HAP-1 (cell line): ENCODE measurements around the gene MSMP.

Source experiments
- DNase-seq, 2 experiments: peaks; one replicate each; pipeline ENCODE4 v3.0.0-alpha.2; 2016 to 2020; ENCODE audit warnings: low spot score in 2 of 2
- H3K27me3 ChIP-seq: fragments of 250-450 bp; sonication (Bioruptor Pico); 2 replicates; pipeline ENCODE4 v1.5.1; 2020; ENCODE audit warnings: low read depth, mild to moderate bottlenecking, moderate library complexity
- H3K36me3 ChIP-seq: fragments of 250-450 bp; sonication (Bioruptor Pico); replicated peaks from 2 replicates; pipeline ENCODE4 v1.5.1; 2020; ENCODE audit warnings: mild to moderate bottlenecking
- H3K4me1 ChIP-seq: fragments of 250-450 bp; sonication (Bioruptor Pico); 2 replicates; pipeline ENCODE4 v1.5.1; 2020; ENCODE audit warnings: mild to moderate bottlenecking
- H3K4me3 ChIP-seq: fragments of 250-450 bp; sonication (Bioruptor Pico); 2 replicates; pipeline ENCODE4 v1.5.1; 2020; ENCODE audit warnings: mild to moderate bottlenecking, moderate library complexity
- H3K9me3 ChIP-seq: fragments of 250-450 bp; sonication (Bioruptor Pico); 2 replicates; pipeline ENCODE4 v1.5.1; 2020; ENCODE audit warnings: mild to moderate bottlenecking, moderate library complexity
- in situ Hi-C: fragments of 300-500 bp; cut with MboI; formaldehyde crosslinking; loops from 3 replicates; pipeline ENCODE4 v1.14.3; 2020; ENCODE audit warnings: low sequenced_read_pairs, inconsistent platforms, mixed read lengths

MSMP gene

GRCh38 chr9:35703906-35704672 lies 50.0 kb downstream of the MSMP start:
- peaks cover 98% of the 10 kb centered on the region for H3K36me3 ChIP-seq
- no peak overlapping the region for H3K4me3 ChIP-seq
- H3K4me1 ChIP-seq, result no peaks in the 10 kb centered on the region
- no peak for DNase-seq
- H3K27me3 ChIP-seq, result no peaks in the 10 kb centered on the region
- H3K9me3 ChIP-seq, result no peaks in the 10 kb centered on the region
- in situ Hi-C loops, result no loop called here
